Measurements from ENCODE around the gene LYRM9. TPM values are rescaled to one million over a fixed set of nuclear protein-coding genes. Genes with fewer than 3 reads are reported as not detected.

LYRM9 gene
- total and polyA plus RNA-seq, 10 of the 15 experiments (the other 5 are each of a cell fraction or from before 2014, with no cell fraction given), result 1.8 to 8.3 (median 4.6) TPM

DNA sequence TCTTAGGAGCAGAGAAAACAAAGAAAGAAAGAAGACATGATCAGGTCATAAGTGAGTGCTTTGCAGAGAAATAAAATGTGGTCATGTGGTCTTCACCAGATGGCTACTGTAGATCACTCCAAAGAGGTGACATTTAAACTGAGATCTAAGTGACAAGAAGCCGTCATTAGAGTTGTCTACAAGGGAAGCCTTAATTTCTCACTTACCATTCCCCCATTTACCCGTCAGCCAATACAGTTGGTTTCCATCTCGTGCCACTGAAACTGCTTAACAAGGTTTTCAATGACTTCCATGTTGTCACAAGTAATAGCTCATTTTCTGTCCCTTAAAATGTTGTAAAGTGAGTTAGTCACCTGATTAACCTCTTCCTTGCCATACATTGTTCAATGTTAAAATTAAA is 6.4 kb upstream of the LYRM9 start:
- ATAC-seq (no peak), DNase-seq (ENCODE audit: low read depth, low spot score) (no peak), FAIRE-seq (no peak)
- ChIA-PET SMC1A (ENCODE audit: uncharacterized antibody, unreplicated experiment) (no interaction called here), CTCF (no interaction called here), POLR2A (interaction anchor here (0.5 kb wide), 1 partner anchor 142 kb away, joined by 3 read pairs; no protein-coding TSS in a partner anchor), RAD21 (ENCODE audit: unreplicated experiment) (no interaction called here)
- TF ChIP-seq ZNF24 (IDR thresholded peaks at IDR 0.05), result no peak
- TF ChIP-seq, protein P1, sequence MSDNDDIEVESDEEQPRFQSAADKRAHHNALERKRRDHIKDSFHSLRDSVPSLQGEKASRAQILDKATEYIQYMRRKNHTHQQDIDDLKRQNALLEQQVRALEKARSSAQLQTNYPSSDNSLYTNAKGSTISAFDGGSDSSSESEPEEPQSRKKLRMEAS (IDR thresholded peaks at IDR 0.05; ENCODE audit: low read depth, low read length), result no peak
- no peak for TF ChIP-seq GATAD2B (conservative IDR thresholded peaks at IDR 0.05; ENCODE audit: low read depth)
- no peak for TF ChIP-seq IKZF1 (conservative IDR thresholded peaks at IDR 0.05)
- no peak for TF ChIP-seq ZZZ3 (IDR thresholded peaks at IDR 0.05; ENCODE audit: control insufficient read depth, insufficient read length, low read depth)
- no peak for TF ChIP-seq ETV6 (conservative IDR thresholded peaks at IDR 0.05 in 1 of 2, IDR thresholded peaks at IDR 0.05 in 1 of 2; ENCODE audit: borderline replicate concordance in 1 of 2, low read depth in 1 of 2)
- TF ChIP-seq BRCA1 (IDR thresholded peaks at IDR 0.05; ENCODE audit: low read depth, low read length), result no peak
- no peak for TF ChIP-seq KLF5 (IDR thresholded peaks at IDR 0.05; ENCODE audit: partially characterized antibody)
- Histone ChIP-seq H3K4me2 (ENCODE audit: control insufficient read depth, insufficient read depth) (no peak overlapping the region), H3K4me1 (ENCODE audit: control insufficient read depth, insufficient read depth, low read length) (no peaks in the 10 kb centered on the region), H3K9ac (ENCODE audit: control insufficient read depth, insufficient read depth, low read length) (no peak overlapping the region), H3K9me3 (replicated peaks; ENCODE audit: control insufficient read depth, insufficient read depth, low read length) (no peaks in the 10 kb centered on the region), H2AFZ (ENCODE audit: control insufficient read depth, low read depth, low read length) (no peak overlapping the region), H3K79me2 (ENCODE audit: control insufficient read depth, insufficient read depth, low read length) (no peaks in the 10 kb centered on the region), H4K20me1 (ENCODE audit: control insufficient read depth, insufficient read depth) (no peaks in the 10 kb centered on the region), H3K4me3 (no peak overlapping the region), H3K36me3 (ENCODE audit: control insufficient read depth in 2 of 2, insufficient read depth in 2 of 2, low read length in 1 of 2) (no peaks in the 10 kb centered on the region), H3K27ac (ENCODE audit: control insufficient read depth, insufficient read depth) (no peak overlapping the region), H3K27me3 (replicated peaks in 1 of 2; ENCODE audit: control insufficient read depth in 2 of 2, insufficient read depth in 2 of 2, low read length in 1 of 2) (no peaks in the 10 kb centered on the region)
- intact Hi-C loops (cut with micrococcal nuclease; ENCODE audit: unreplicated experiment), result no loop called here
- WGBS (ENCODE audit: insufficient coverage, insufficient replicate concordance, low lambda C conversion rate, missing lambda C conversion rate), result 26% methylated on average over 3 of the region's 3 CpGs
- no TSS peak for BruUV-seq (replicated peaks)
- in situ Hi-C loops (cut with MboI), result no loop called here

DNA sequence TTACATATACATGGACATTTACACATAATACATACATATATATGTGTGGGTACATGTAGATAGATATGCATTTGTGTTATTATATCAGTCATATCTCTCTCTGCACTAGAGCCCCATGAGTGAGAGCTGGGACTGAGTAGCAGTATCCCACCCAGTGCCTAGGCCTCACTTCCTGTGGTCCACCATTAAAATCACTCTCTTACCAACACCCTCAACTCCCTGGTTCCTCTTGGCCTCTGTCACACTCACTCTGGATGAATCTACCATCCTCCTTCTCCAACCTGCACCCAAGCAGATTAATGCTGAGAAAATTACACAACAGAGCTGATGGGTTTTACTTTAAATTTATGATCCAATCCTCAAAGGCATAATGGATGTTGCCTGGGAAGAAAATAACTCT is 4.9 kb upstream of the LYRM9 start:
- in situ Hi-C loops (cut with MboI), result no loop called here
- SMC1A ChIA-PET (ENCODE audit: uncharacterized antibody, unreplicated experiment), result interaction anchor here (1.3 to 1.6 kb wide), 2 partner anchors 52 to 77 kb away, joined by 3 to 4 read pairs; no protein-coding TSS in a partner anchor
- Histone ChIP-seq H3K9ac (ENCODE audit: control insufficient read depth, insufficient read depth, low read length) (no peak overlapping the region), H3K79me2 (ENCODE audit: control insufficient read depth, insufficient read depth, low read length) (no peaks in the 10 kb centered on the region), H3K4me2 (ENCODE audit: control insufficient read depth, insufficient read depth) (no peak overlapping the region), H2AFZ (ENCODE audit: control insufficient read depth, low read depth, low read length) (no peak overlapping the region), H3K4me3 (no peak overlapping the region), H3K36me3 (ENCODE audit: control insufficient read depth in 2 of 2, insufficient read depth in 2 of 2, low read length in 1 of 2) (no peaks in the 10 kb centered on the region), H3K4me1 (ENCODE audit: control insufficient read depth, insufficient read depth, low read length) (no peaks in the 10 kb centered on the region), H3K27me3 (replicated peaks in 1 of 2; ENCODE audit: control insufficient read depth in 2 of 2, insufficient read depth in 2 of 2, low read length in 1 of 2) (no peaks in the 10 kb centered on the region), H4K20me1 (ENCODE audit: control insufficient read depth, insufficient read depth) (no peaks in the 10 kb centered on the region), H3K9me3 (replicated peaks; ENCODE audit: control insufficient read depth, insufficient read depth, low read length) (no peaks in the 10 kb centered on the region), H3K27ac (ENCODE audit: control insufficient read depth, insufficient read depth) (no peak overlapping the region)
- TF ChIP-seq HDAC6 (IDR thresholded peaks at IDR 0.05; ENCODE audit: unreplicated experiment) (no peak), ZNF274 (IDR thresholded peaks at IDR 0.05; ENCODE audit: insufficient read depth, insufficient read length) (no peak), SMAD1 (IDR thresholded peaks at IDR 0.05; ENCODE audit: low read depth, partially characterized antibody) (no peak), JUND (IDR thresholded peaks at IDR 0.05; ENCODE audit: low read depth, low read length) (no peak), CBX3 (IDR thresholded peaks at IDR 0.05; ENCODE audit: borderline replicate concordance, low read depth) (no peak), POLR2AphosphoS2 (IDR thresholded peaks at IDR 0.05; ENCODE audit: low read depth, low read length) (no peak)
- intact Hi-C loops (cut with micrococcal nuclease; ENCODE audit: unreplicated experiment), result no loop called here
- RAD21 ChIA-PET (ENCODE audit: unreplicated experiment), result no interaction called here
- ATAC-seq (no peak), FAIRE-seq (no peak), DNase-seq (ENCODE audit: low read depth, low spot score) (no peak)
- POLR2A ChIA-PET, result no interaction called here
- BruUV-seq (replicated peaks), result no TSS peak
- CTCF ChIA-PET, result interaction anchor here (1.6 kb wide), 1 partner anchor 92 kb away, joined by 6 read pairs; no protein-coding TSS in a partner anchor

Measured in GM12878 (cell line).